Breast epithelium (tissue), 3 donors: ENCODE data around the gene CHST7.

Source experiments
- POLR2A ChIP-seq: fragments of 450-650 bp; IDR thresholded peaks from one replicate; pipeline ENCODE4 v1.6.1; 2016; ENCODE audit warnings: antibody characterized with exemption, mild to moderate bottlenecking, moderate library complexity
- POLR2AphosphoS5 ChIP-seq, 3 donors: sonication (generic); formaldehyde crosslinking; IDR thresholded peaks; one replicate each; pipeline ENCODE4 v1.6.1; 2017; ENCODE audit warnings: antibody characterized with exemption in 3 of 3
- TF ChIP-seq, protein P1 (sequence below), 3 donors: fragments of 450-650 bp; IDR thresholded peaks; one replicate each; pipeline ENCODE4 v1.5.1; 2016 to 2017; ENCODE audit warnings: antibody characterized with exemption in 3 of 3, mild to moderate bottlenecking in 3 of 3, moderate library complexity in 3 of 3

DNA sequence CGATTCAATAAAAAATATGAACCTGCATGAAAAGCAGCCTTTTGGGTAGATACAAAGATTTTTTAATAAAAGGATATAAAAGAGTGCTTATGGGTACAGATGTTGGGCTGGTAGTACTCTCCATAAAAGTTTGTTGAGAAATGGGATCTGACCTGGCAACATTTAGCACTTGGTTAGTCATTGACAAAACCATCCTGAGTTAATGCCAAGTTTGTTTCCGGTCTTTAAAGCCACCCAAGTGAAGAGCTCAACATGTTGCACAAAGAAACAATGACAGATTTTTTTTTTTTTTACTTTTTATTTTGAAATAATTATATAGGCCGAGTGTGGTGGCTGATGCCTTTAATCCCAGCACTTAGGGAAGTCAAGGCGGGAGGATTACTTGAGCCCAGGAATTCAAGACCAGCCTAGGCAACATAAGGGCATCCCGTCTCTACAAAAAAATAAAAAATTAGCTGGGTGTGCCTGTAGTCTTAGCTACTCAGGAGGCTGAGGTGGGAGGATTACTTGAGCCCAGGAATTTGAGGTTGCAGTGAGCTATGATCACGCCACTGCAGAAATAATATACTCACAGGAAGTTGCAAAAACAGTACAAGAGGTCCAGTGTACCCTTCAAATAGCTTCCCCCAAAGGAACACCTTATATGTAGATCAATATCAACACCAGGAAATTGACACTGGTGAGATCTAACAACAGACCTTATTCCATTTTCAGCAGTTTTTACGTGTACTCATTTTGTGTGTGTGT, 16.6 kb downstream of the CHST7 start:
- TF ChIP-seq POLR2A, result no peak
- TF ChIP-seq, protein P1, sequence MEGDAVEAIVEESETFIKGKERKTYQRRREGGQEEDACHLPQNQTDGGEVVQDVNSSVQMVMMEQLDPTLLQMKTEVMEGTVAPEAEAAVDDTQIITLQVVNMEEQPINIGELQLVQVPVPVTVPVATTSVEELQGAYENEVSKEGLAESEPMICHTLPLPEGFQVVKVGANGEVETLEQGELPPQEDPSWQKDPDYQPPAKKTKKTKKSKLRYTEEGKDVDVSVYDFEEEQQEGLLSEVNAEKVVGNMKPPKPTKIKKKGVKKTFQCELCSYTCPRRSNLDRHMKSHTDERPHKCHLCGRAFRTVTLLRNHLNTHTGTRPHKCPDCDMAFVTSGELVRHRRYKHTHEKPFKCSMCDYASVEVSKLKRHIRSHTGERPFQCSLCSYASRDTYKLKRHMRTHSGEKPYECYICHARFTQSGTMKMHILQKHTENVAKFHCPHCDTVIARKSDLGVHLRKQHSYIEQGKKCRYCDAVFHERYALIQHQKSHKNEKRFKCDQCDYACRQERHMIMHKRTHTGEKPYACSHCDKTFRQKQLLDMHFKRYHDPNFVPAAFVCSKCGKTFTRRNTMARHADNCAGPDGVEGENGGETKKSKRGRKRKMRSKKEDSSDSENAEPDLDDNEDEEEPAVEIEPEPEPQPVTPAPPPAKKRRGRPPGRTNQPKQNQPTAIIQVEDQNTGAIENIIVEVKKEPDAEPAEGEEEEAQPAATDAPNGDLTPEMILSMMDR (IDR thresholded peaks at IDR 0.05), result no peak
- no peak for TF ChIP-seq POLR2AphosphoS5 (IDR thresholded peaks at IDR 0.05)
